Endometrial microvascular endothelial cells (primary cell): Measurements from ENCODE around the gene CTTN. TPM values are rescaled to one million over a fixed set of nuclear protein-coding genes. Genes with fewer than 3 reads are reported as not detected.
"Not testable (repeated sequence)": the region's sequence is repeated elsewhere in the genome, so short reads cannot be mapped to it uniquely, and the experiment has no call there.

Source experiments
- in situ Hi-C: cut with HindIII; loops from 2 replicates; pipeline ENCODE4 v1.10.0; 2017; ENCODE audit warnings: low sequenced_read_pairs, low pct_unique_long_range_greater_than_20kb; ENCODE audit errors: inconsistent ontology term
- total RNA-seq: library from RNA; depleted of rRNA; stranded (reverse); fragments of >200 nt; gene quantifications from one replicate; pipeline ENCODE4 v1.2.3, GENCODE V29; 2015; ENCODE audit errors: inconsistent ontology term

CTTN gene
- total RNA-seq, 1 donor from 2014 or later = 170 TPM

- in situ Hi-C loops = no loop called here
Measured at GRCh38 chr11:70377645-70378044, 20.7 kb upstream of the CTTN start.

- in situ Hi-C loops = no loop called here
Measured at GRCh38 chr11:70378506-70379134, 19.7 kb upstream of the CTTN start.

- in situ Hi-C loops = no loop called here
Measured at GRCh38 chr11:70381350-70381749, 17.0 kb upstream of the CTTN start.

GRCh38 chr11:70381872-70382861, 16.2 kb upstream of the CTTN start:
- in situ Hi-C loops = no loop called here

GRCh38 chr11:70383664-70384565, 14.4 kb upstream of the CTTN start:
- in situ Hi-C loops = no loop called here

GRCh38 chr11:70384566-70385152, 13.7 kb upstream of the CTTN start:
- in situ Hi-C loops = no loop called here

- in situ Hi-C loops = no loop called here
Measured at GRCh38 chr11:70387564-70387963, 10.8 kb upstream of the CTTN start.

GRCh38 chr11:70389201-70389600, 9.1 kb upstream of the CTTN start:
- in situ Hi-C loops = no loop called here

GRCh38 chr11:70390882-70391281, 7.4 kb upstream of the CTTN start:
- in situ Hi-C loops = not testable (repeated sequence)

GRCh38 chr11:70394211-70394950, 3.9 kb upstream of the CTTN start:
- in situ Hi-C loops = no loop called here

GRCh38 chr11:70397336-70397982, 870 bp upstream of the CTTN start:
- in situ Hi-C loops = no loop called here

GRCh38 chr11:70398834-70399680, 728 bp downstream of the CTTN start:
- in situ Hi-C loops = no loop called here

- in situ Hi-C loops = no loop called here
Measured at GRCh38 chr11:70399681-70400112, 1.4 kb downstream of the CTTN start.

- in situ Hi-C loops = no loop called here
Measured at GRCh38 chr11:70400643-70401042, 2.3 kb downstream of the CTTN start.

- in situ Hi-C loops = no loop called here
Measured at GRCh38 chr11:70402016-70402415, 3.7 kb downstream of the CTTN start.

- in situ Hi-C loops = no loop called here
Measured at GRCh38 chr11:70402685-70403084, 4.4 kb downstream of the CTTN start.

- in situ Hi-C loops = no loop called here
Measured at GRCh38 chr11:70404244-70404643, 5.9 kb downstream of the CTTN start.
